Left ventricle myocardium inferior (tissue), 1 donor: ENCODE measurements around the gene CLCN2. TPM values are rescaled to one million over a fixed set of nuclear protein-coding genes. Genes with fewer than 3 reads are reported as not detected.

ENCODE experiments used
- DNase-seq: peaks from one replicate; pipeline ENCODE4 v3.0.0-alpha.2; 2020
- H3K27ac ChIP-seq: fragments of 200-600 bp; replicated peaks from 2 replicates; pipeline ENCODE4 v1.8.0; 2021
- H3K27me3 ChIP-seq: fragments of 200-600 bp; 2 replicates; pipeline ENCODE4 v1.8.0; 2021; ENCODE audit warnings: low read depth
- H3K36me3 ChIP-seq: fragments of 200-600 bp; 2 replicates; pipeline ENCODE4 v1.8.0; 2021
- H3K4me1 ChIP-seq: fragments of 200-600 bp; 2 replicates; pipeline ENCODE4 v1.8.0; 2021
- H3K4me3 ChIP-seq: fragments of 200-600 bp; 2 replicates; pipeline ENCODE4 v1.8.0; 2021; ENCODE audit warnings: mild to moderate bottlenecking, moderate library complexity
- H3K9me3 ChIP-seq: fragments of 200-600 bp; replicated peaks from 2 replicates; pipeline ENCODE4 v1.8.0; 2021
- CTCF ChIP-seq: fragments of 200-600 bp; IDR thresholded peaks from 2 replicates; pipeline ENCODE4 v1.8.0; 2021; ENCODE audit warnings: antibody characterized with exemption, mild to moderate bottlenecking, borderline replicate concordance
- intact Hi-C: fragments of 100-400 bp; cut with micrococcal nuclease; formaldehyde crosslinking; loops from one replicate; pipeline ENCODE4 v1.11.0; 2022
- total RNA-seq: library from RNA; stranded (reverse); fragmentation: NEBNext Ultra II Directional; extraction: Animal tissue kit (Norgen Biotek cat#: 25700); gene quantifications from one replicate; pipeline ENCODE4 v1.2.1, GENCODE V29; 2021
- donor health status: DM: no; HTN: yes; CAD: no; lungs with severe emphysema.

Gene CLCN2
- total RNA-seq, 1 donor from 2014 or later, result 1.7 TPM

GRCh38 chr3:184355261-184356040 is 6.0 kb downstream of the CLCN2 start:
- Histone ChIP-seq H3K4me3 (no peak overlapping the region), H3K27ac (no peak overlapping the region), H3K9me3 (no peaks in the 10 kb centered on the region), H3K4me1 (peaks cover 6% of the 10 kb centered on the region), H3K27me3 (no peaks in the 10 kb centered on the region), H3K36me3 (peaks cover 20% of the 10 kb centered on the region)
- no peak for DNase-seq
- no peak for TF ChIP-seq CTCF
- intact Hi-C loops, result no loop called here

GRCh38 chr3:184354754-184355153 is 6.7 kb downstream of the CLCN2 start:
- no peak for TF ChIP-seq CTCF
- no peak overlapping the region for H3K4me3 ChIP-seq
- DNase-seq, result no peak
- peaks cover 20% of the 10 kb centered on the region for H3K36me3 ChIP-seq
- intact Hi-C loops, result no loop called here
- H3K27me3 ChIP-seq, result no peaks in the 10 kb centered on the region
- H3K27ac ChIP-seq, result no peak overlapping the region
- H3K9me3 ChIP-seq, result no peaks in the 10 kb centered on the region
- no peaks in the 10 kb centered on the region for H3K4me1 ChIP-seq

GRCh38 chr3:184354121-184354728 is 7.2 kb downstream of the CLCN2 start:
- Histone ChIP-seq H3K27me3 (no peaks in the 10 kb centered on the region), H3K4me1 (no peaks in the 10 kb centered on the region), H3K9me3 (no peaks in the 10 kb centered on the region), H3K27ac (no peak overlapping the region), H3K4me3 (no peak overlapping the region), H3K36me3 (peaks cover 20% of the 10 kb centered on the region)
- peak; percentile 73 for TF ChIP-seq CTCF
- intact Hi-C loops, result no loop called here
- DNase-seq, result no peak

GRCh38 chr3:184353546-184353941 is 7.9 kb downstream of the CLCN2 start:
- no peak for DNase-seq
- H3K27me3 ChIP-seq, result no peaks in the 10 kb centered on the region
- no peaks in the 10 kb centered on the region for H3K4me1 ChIP-seq
- H3K4me3 ChIP-seq, result no peak overlapping the region
- H3K27ac ChIP-seq, result no peak overlapping the region
- no peaks in the 10 kb centered on the region for H3K9me3 ChIP-seq
- intact Hi-C loops, result no loop called here
- H3K36me3 ChIP-seq, result peaks cover 20% of the 10 kb centered on the region
- TF ChIP-seq CTCF, result no peak

- TF ChIP-seq CTCF, result no peak
- no peak overlapping the region for H3K27ac ChIP-seq
- H3K27me3 ChIP-seq, result no peaks in the 10 kb centered on the region
- no peak for DNase-seq
- H3K4me3 ChIP-seq, result no peak overlapping the region
- H3K4me1 ChIP-seq, result no peaks in the 10 kb centered on the region
- H3K9me3 ChIP-seq, result no peaks in the 10 kb centered on the region
- intact Hi-C loops, result no loop called here
- H3K36me3 ChIP-seq, result peaks cover 19% of the 10 kb centered on the region
These were observed 8.4 kb downstream of the CLCN2 start for GRCh38 chr3:184352897-184353545.
